GM11168 (cell line): Measurements from ENCODE around the gene CFDP1.
"Not testable (repeated sequence)": the region's sequence is repeated elsewhere in the genome, so short reads cannot be mapped to it uniquely, and the experiment has no call there.

Experiments
- in situ Hi-C: fragments of 300-500 bp; cut with MboI; formaldehyde crosslinking; loops from one replicate; pipeline ENCODE4 v1.12.0; 2022; ENCODE audit warnings: low sequenced_read_pairs; ENCODE audit not compliant: unreplicated experiment

Gene CFDP1

DNA sequence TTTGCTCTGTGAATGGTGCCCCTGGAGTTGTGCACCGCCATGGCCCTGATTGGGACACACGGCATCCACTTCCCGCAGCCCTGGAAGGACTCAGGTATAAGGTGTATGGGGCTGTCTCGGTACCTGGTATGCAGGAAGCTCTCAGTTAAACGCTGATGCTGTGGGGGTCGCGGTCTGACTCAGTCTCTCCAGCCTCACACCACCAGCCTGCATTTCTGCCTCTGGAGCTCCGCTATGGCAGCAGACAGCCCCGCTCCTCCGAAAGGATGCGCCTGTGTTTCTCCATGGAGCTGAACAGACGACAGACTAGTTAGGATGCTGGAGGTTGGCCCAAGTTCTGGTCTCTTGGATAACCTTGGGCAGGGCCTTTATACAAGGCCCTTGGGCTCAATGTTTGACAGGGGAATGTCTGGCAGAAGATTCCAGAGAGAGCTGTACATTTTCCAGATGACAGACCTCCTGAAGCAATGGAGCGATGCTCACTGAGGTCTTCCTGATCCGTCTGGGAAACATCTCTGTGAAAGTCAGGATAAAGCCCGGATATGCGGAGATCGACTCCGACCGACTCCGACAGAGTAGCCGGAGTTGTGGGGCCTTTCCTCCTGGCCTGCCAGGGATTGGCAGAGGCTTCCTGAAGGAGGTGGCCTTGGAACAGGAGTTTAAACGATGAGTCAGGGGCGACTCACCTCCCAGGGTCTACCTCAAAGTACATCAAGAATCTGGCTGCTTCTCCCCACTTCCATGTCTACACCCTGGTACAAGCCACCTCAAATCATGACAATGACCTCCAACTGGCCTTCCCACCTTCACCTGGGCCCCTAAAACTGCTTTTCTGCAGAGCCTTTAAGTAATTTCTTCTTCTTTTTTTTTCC is 160.0 kb downstream of the CFDP1 start:
- in situ Hi-C loops = no loop called here

DNA sequence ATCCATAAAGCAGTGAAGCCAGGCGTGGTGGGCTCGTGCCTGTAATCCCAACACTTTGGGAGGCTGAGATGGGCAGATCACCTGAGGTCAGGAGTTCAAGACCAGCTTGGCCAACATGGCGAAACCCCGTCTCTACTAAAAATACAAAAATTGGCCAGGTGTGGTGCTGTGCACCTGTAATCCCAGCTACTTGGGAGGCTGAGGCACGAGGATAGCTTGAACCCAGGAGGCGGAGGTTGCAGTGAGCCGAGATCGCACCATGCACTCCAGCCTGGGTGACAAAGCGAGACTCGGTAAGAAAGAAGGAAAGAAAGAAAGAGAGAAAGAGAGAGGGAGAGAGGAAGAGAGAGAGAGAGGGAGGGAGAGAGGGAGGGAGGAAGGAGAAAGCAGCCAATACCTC is 160.7 kb downstream of the CFDP1 start:
- in situ Hi-C loops = not testable (repeated sequence)

DNA sequence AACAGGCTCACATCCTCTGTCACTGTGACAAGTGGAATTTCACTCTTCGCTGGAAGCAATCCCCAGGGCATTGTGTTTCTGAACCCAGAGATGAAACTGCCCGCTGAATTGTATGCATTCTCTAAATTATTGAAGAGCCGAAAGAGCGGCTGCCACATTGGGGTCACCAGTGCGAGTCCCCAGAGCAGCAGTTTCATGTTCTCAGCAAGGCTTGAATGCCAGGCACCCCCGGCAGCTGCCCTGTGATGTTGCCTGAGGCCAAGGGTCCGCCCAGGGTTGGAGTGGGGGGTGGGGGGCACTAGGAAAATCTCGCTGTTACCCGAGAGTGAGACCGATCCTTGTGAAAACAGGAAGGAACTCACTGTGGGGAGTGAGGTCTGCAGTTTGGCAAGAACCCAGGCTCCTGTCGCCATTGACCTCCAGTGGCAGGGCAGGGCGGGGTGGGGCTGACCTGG is 161.2 kb downstream of the CFDP1 start:
- in situ Hi-C loops = no loop called here

DNA sequence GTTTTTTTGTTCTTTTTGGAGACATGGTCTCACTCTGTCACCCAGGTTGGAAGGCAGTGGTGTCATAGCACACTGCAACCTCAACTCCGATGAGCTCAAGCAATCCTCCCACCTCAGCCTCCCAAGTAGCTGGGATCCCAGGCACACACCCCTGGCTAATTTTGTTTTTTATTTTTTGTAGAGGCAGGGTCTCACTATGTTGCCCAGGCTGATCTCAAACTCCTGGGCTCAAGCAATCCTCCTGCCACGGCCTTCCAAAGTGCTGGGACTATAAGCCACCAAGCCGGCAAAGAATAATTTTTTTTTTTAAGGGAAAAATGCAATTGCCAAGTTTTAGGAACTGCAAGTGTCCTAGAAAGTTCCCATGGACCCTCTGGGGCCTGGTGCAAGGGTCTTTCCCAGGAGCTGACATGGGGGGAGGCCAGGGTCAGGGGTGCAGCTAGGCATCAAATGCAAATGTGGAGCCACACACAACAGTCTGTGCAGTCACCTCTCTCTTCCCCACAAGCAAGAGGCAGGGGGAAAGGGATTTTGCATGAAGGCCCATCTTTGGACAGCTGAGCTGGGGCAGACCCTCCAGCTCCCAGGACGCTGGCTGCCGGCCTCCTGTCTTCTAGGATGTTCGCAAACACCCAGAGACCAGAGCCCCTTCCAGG is 161.7 kb downstream of the CFDP1 start:
- in situ Hi-C loops = no loop called here

DNA sequence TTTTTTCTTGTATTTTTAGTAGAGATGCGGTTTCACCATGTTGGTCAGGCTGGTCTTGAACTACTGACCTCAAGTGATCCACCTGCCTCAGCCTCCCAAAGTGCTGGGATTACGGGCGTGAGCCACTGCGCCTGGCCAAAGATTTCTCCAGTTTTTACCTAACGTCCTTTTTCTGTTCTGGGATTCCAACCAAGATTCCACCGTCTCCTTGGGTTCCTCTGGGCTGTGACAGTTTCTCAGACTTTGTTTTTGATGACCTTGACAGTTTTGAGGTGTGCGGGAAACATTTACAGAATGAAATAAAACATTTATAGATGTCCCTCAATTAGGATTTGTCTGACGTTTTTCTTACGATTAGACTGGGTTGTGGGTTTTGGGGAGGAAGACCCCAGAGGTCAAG is 163.9 kb downstream of the CFDP1 start:
- in situ Hi-C loops = not testable (repeated sequence)

DNA sequence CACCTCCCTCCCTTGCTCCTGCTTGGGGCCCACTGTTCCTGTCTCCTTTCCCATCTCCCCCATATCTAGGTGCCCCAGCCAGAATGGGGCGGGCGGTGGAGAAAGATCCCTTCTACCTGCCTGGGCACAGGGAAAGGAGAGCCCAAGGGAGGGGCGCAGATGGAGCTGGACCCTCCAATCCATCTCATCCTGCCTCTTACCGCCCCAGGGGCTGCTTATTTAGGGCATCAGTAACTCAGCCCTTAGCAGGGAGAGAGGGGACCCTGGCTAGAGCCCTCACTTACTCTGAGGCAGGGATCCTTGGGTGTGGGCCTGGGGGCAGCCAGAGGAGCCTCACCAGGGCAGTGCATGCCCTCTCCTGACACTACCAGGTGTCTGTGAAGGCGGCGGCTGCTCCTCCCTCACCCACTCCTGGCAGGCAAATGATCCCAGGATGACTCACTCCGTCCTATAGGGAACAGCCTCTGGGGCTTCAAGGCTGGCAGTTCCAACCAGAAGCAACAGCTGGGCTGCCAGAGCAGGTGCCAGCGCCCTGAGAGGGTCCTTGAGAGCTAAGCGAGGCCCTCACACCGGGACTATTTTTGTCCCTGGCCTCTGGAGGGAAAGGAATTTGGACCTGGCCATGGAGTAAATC is 165.6 kb downstream of the CFDP1 start:
- in situ Hi-C loops = no loop called here

DNA sequence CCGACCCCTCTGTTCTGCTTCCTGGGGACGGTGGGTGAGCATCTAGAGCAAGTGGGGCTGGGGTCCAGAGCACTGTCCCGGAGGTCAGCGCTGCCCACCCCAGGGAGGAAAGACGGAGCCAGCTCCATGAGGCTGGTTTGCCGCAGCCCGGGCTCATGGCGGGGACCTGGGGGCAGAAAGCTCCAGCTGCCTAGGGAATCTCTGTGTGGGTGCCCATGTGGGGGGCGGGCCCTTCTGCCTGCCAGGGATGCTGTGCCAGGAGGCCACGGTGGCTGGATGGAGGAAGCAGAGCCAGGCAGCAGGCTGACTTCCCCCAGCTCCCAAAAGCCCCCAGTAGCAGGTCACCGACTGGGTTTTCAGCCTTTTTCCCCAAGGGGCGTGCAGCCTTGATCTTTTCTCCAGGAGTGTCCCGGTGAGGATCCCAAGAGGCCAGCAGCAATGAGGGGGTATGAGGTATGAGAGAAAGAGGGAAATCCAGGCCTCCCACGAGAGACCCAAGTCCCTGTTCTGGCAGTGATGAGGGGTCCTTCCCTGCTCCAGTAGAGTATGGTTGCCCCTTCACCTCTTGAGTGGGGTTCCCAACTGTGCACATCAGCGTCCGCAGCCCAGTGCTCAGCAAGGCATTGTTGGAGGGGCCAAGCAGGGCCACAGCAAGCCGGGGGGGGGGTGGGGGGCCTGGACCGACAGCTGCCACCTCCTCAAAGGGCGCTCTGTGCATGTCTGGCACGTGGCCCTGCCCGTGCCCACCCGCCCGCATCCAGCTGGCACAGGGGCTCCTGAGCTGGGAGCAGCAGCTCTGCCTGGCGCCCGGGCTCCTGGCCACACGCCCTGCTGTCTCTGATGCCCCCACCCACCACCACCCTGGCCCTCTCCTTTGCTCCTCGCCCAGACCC is 166.3 kb downstream of the CFDP1 start:
- in situ Hi-C loops = no loop called here

DNA sequence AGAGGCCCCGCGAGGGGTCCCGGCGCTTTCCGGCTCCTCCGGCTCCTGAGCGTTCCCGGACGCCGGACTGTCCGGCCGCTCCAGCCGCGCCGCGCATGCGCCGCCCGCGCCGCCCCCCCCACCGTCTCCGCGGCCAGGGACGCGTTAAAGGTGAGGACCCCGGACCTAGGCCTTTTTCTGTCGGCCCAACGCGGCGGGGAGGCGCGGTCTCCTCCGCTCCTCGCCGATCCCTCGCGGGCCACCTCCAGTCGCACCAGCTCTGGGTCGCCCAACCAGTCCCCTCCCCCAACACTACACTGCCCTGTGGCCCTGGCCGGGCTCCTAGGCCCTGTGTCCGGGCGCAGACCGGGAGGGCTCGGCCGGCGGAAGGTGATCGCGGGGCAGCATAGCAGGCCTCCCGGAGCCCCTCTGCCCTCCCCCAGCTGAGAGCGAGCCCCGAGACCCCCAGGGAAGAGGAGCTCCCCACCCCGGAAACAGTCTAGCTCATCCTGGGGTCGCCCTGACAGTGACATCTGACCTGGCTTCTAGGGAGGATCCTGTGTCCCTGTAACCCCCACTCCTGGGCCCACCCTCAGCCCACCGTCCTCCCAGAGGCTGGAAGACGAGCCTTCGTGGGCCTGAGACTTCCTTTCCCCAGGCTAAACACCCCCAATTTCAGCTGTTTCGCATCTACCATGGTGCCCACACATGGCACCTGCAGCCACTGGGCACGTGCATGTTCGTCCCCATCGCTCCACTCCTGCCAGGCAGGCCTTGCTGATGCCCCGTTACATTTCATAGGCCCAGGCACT is 167.2 kb downstream of the CFDP1 start:
- in situ Hi-C loops = no loop called here

DNA sequence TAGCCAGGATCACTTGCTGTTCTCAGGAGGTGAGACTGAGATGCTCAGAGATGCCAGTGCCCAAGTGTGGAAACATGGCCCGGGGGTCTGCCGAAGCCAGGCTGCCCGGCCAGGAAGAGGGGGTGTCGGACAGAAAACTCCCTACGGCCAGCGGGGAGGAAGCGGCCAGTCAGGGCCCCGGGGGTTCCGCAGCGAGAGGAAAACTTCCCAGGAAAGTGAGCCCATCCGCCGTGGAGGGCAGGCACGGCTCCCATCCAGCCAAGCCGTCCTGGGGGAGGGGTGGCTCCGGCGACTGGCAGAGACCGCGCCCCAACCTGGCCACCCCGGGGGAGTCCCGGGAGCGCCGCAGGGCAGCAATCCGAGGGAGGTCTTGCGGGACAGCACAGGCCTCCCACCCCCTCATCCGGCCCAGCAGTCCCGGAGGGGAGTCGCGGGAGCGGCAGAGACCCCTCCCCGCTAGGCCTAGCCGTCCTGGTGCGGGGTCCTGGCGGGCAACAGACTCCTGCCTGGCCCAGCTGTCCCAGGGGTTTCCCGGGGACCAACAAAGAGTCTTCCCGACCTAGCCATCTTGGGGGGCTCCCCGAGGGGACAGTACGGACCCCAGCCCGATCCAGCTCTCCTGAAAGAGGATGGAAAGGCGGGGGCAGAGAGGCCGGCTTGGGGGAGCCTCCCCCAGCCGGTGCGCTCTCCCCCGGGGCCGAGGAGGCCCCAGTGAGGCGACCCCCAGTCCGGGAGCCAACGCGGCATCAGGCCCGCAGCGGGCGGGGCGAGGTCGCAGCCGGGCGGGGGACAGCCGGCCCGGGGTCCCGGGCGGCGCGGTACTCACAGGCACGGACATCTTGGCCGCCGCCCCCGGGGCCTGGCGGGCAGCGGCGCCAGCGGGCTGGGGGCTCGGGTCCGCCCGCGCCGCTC is 168.0 kb downstream of the CFDP1 start:
- in situ Hi-C loops = loop anchor here (5.0 kb wide), 1 partner anchor 57 kb away; no protein-coding TSS in a partner anchor

DNA sequence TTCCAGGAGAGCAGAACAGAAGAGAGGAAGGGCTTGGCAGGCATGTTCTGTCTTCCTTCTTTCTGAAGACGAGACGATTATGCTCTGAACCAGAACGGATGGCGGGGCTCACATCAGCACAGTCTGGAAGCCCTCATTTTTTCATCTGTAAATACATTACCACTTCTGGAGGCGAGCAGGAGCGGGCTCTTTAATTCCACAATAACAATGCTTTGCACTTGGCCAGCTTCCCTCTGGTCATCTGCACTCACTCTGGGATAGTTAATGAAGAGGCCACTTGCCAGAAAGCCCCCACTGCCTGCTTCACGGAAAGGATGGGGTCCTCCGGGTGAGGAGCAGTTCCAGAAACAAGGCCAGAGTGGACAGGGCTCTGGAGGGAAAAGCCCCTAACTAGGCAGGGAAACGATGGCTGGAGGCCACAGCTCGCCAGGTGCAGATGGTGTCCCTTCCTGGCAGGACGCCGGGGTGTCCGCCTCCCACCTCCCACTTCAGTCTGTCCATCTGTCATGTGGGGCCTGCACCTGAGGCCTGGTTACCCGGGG is 168.8 kb downstream of the CFDP1 start:
- in situ Hi-C loops = loop anchor here (5.0 kb wide), 1 partner anchor 58 kb away; no protein-coding TSS in a partner anchor

DNA sequence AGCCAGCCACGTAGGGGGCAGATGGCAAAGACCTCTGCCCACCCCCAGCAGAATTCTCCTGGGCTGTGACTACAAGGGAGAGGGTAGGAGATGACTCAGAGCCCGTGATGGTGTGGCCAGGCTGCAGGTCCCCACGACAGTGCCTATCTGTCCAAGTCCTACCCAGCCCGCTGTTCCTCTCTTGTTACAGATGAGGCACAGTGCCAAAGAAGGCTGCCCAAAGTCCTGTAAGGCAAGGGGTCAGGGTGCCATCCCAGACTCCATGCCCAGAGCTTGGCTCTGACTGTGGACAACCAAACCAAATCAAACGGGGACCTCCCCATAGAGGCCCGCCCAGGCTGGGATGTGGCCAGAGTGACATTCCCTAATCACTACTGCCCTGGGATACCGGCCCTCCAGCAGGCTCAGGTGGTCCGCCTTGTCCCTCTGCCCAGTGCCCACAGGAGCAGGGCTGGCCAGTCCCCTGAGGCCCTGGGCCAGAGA is 169.3 kb downstream of the CFDP1 start:
- in situ Hi-C loops = loop anchor here (5.0 kb wide), 1 partner anchor 58 kb away; no protein-coding TSS in a partner anchor

DNA sequence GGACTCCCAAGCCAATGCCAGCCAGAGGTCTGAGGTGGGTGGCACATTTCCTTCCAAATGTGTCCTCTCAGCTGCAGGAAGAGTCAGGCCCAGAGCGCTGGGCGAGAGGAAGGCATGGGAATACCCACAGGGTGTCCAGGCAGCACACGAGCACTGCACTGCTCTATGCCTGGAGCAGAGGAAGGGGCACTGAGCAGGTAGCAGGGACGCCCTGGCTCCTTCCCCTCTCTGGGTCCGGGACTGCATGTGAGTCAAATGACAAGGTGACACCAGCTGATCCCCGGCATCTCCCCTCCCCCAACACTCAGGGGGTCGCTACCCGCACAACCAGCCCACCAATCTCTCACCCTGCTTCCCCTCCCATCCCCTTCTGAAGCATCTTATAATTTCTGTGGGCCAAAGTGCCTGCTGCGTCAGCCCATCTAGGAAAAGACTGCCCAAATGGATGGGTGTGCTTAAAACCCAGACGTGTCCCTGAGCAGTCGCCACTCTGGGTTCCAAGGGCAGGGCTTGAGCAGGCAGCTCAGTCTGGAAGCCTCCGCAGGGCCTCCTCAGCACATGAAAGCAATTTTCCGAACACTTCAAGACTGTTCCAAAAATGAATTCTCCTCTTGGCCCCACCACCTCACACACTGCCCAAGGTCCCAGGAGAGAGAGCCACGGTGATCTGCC is 169.9 kb downstream of the CFDP1 start:
- in situ Hi-C loops = loop anchor here (5.0 kb wide), 1 partner anchor 59 kb away; no protein-coding TSS in a partner anchor

DNA sequence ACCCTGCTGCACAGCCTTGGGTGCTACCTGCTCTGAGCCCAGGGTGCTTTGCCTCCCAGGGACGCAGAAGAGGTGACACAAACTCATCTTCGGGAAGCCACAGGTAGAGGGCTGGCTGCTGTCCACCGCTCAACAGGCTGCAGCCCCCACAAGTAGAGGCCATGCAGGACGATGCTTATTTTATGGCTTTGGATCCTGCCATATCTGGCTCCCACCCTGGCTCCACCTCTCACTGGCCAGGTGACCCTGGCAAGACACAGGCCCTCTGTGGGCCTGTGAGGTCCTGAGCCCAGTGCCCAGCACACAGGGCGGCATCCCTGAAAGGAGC is 170.5 kb downstream of the CFDP1 start:
- in situ Hi-C loops = loop anchor here (5.0 kb wide), 1 partner anchor 60 kb away; no protein-coding TSS in a partner anchor

DNA sequence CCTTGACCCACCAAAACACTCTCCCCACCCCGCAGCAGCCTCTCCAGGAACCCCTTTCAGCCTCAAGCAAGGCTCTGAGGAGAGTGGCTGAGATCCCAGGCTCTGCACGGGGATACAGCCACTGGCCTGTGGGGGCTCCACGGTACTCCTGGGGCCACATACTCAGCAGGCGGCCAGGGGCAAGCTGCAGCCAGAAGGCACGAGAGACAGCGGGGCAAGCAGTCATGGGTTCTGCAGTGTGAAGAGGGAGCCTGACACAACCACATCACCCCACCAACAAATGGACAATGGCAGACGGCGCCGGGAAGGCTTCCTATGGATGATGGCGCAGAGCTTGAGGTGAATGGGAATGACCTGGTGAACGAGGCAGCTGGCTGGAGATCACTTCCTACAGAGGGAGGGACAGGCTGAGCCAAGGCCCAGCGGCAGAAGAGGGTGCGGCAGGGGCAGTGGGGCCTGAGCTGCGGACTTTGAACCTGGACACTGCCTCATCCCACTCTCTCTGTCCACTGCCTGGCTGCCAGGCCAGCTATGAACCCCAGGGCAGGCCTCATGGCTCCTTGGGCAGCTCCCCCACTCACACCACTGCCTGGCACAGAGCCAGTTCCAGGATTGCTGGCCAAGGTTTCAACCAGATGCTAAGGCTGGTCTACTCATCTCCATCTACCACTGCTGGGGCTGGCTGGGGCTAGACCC is 171.1 kb downstream of the CFDP1 start:
- in situ Hi-C loops = loop anchor here (5.0 kb wide), 1 partner anchor 60 kb away; no protein-coding TSS in a partner anchor

DNA sequence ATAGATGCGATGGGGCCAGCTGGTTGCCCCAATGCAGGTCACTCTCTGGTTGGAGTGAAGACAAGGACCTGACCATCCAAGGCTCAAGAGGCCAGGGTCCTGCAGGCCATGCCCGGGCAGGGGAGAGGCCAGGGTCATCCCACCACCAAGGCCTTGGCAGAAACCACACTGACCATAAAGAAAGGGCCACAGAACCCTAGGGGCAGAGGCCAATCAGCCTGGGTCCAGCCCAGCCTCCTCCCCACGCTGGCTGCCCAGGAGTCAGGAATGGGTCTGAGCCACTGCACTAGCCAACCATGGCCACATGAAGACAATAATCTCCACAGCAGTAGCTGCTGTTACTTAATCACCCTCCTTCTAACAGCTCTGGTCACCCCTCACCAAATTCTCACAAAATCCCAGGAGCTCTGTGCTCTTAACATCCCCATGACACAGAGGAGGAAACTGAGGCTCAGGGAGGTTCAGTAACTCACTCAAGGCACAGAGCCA is 171.7 kb downstream of the CFDP1 start:
- in situ Hi-C loops = loop anchor here (5.0 kb wide), 1 partner anchor 61 kb away; no protein-coding TSS in a partner anchor

DNA sequence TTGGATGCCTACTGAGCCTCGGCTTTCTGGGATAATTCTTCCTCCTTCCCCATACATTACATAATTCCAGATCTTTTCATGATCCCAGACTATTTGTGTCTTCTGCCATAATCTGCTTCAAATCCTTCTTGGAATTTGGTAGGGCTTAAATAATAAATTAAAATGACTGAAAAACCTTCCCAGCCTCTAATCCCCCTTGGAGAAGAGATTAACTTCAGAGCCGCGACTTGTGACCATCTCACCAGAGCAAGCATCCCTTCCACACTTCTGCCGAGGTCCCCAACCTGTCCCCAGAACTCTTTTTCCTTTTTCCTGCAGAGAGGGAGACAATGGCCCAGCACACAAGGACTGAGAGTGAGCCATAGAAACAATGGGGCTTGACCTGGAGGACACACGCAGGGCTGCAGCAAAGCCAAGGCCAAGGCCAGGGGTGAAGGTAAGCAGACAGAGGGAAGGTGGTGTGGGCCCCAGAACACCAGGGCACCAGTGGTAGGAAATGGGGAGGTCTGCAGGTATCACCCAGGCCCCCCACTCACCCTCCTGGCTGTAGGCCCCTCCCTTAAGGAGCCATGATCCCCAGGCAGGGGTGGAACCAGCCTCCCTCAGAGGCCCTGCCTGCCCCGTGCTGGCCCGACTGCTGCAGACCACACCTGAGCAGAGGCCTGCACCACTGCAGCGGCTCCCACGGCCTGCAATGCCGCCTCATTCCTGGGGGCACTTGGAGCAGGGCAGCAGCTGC is 172.3 kb downstream of the CFDP1 start:
- in situ Hi-C loops = loop anchor here (5.0 kb wide), 1 partner anchor 61 kb away; no protein-coding TSS in a partner anchor
